ENCODE data around the gene GTF2I. TPM values are rescaled to one million over a fixed set of nuclear protein-coding genes. Genes with fewer than 3 reads are reported as not detected.
"Not testable (repeated sequence)": the region's sequence is repeated elsewhere in the genome, so short reads cannot be mapped to it uniquely, and the experiment has no call there.

The GTF2I gene
- total RNA-seq, 1 donor from 2014 or later, result 399 TPM

- peak; percentile 78 for DNase-seq (ENCODE audit: low read depth)
These were observed 454 bp upstream of the GTF2I start for GRCh38 chr7:74656837-74657691.

GRCh38 chr7:74658178-74659004 is 873 bp downstream of the GTF2I start:
- peak; percentile 70 for DNase-seq (ENCODE audit: low read depth)

DNA sequence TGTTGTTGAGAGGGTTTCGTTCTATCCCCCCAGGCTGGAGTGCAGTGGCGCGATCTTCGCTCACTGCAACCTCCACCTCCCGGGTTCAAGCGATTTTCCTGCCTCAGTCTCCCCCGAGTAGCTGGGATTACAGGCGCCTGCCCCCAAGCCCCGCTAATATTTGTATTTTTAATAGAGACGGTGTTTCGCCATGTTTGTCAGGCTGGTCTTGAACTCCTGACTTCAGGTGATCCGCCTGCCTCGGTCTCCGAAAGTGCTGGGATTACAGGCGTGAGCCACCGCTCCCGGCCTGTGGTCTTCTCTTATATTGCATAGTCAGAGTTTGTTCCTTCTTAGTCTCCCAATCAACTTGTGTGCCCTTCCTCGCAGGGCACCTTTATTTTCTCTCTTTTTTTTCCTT is 2.7 kb downstream of the GTF2I start:
- DNase-seq (ENCODE audit: low read depth), result not testable (repeated sequence)

DNA sequence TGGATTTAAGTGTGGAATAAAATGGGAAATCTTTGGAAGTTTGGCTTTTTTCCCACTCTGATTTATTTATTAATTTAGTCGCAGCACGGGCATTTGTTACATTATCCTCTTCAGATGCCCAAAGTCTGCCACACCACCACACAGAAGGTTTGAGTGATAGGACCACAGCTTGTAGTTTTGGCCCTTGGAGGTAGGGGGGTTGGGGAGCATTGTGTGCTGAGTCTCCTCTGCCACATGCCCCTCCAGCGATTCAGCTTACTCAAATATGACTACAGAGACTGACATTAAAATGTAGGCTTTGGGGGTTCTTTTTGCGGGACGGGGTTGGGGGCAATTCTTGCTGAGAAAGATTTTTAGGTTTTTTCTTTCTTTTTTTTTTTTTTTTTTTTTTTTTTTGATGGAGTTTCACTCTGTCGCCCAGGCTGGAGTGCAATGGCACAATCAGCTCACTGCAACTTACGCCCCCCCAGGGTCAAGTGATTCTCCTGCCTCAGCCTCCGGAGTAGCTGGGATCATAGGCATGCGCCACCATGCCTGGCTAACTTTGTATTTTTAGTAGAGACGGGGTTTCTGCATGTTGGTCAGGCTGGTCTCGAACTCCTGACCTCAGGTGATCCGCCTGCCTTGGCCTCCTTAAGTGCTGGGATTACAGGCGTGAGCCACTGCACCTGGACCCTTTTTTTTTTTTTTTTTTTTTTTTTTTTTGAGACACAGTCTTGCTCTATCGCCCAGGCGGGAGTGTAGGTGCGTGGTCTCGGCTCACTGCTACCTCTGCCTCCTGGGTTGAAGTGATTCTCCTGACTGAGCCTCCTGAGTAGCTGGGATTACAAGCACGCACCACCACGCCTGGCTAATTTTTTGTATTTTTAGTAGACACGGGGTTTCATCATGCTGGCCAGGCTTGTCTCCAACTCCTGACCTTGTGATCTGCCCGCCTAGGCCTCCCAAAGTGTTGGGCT is 4.6 kb downstream of the GTF2I start:
- not testable (repeated sequence) for DNase-seq (ENCODE audit: low read depth)

DNA sequence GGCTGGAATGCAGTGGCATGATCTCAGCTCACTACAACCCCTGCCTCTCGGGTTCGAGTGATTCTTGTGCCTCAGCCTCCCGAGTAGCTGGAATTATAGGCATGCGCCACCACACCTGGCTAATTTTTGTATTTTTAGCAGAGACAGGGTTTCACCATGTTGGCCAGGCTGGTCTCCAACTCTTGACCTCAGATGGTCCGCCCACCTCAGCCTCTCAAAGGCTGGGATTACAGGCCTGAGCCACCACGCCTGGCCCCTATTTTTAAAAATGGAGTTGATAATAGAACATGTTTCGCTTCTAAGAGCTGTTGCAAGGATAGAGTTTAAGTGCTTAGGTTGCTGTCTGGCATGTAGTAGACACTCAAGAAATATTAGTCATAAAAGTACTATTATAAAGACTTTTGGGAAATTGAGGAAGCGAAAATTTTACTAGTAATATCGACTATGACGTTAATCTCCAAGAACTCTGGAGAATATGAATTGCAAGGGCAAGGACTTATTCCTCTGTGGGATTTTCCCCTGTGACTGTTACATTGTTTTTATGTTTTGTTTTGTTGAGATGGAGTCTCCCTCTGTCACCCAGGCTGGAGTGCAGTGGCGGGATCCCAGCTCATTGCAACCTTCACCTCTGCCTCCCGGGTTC is 7.9 kb downstream of the GTF2I start:
- DNase-seq (ENCODE audit: low read depth), result no peak

DNA sequence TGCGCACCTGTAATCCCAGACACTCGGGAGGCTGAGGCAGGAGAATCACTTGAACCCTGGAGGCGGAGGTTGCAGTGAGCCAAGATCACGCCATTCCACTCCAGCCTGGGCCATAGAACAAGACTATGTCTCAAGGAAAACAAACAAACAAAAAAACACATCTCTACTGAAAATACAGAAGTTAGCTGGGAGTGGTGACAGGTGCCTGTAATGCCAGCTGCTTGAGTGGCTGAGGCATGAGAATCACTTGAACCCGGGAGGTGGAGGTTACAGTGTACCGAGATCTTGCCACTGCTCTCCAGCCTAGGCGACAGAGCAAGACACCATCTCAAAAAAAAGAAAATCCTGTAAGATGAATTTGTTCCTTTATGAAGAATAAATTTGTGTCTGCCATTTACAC is 9.5 kb downstream of the GTF2I start:
- DNase-seq (ENCODE audit: low read depth), result not testable (repeated sequence)

DNA sequence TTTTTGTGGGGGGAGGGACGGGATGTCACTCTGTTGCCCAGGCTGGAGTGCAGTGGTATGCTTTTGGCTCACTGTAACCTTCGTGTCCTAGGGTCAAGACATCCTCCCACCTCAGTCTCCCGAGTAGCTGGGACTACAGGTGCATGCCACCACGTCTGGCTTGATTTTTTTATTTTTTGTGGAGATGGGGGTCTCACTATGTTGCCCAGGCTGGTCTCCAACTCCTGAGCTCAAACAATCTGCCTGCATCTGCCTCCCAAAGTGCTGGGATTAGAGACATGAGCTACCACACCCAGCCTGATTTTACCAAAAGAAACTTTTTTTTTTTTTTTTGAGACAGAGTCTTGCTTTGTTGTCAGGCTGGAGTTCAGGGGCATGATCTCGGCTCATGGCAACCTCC is 10.0 kb downstream of the GTF2I start:
- DNase-seq (ENCODE audit: low read depth), result not testable (repeated sequence)

DNA sequence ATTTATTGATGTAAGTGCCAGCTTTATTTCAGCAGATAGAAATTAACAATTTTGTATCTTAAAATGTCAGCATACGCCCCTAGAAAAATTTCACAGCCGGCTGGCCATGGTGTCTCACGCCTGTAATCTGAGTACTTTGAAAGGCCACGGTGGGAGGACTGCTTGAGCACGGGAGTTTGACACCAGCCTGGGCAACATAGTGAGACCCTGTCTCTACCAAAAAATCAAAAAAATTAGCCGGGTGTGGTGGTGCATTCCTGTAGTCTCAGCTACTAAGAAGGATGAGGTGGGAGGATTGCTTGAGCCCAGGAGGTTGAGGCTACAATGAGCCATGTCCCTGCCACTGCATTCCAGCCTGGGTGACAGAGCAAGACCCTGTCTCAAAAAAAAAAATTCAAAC is 14.1 kb downstream of the GTF2I start:
- no peak for DNase-seq (ENCODE audit: low read depth)

GRCh38 chr7:74672343-74672915 is 14.9 kb downstream of the GTF2I start:
- no peak for DNase-seq (ENCODE audit: low read depth)

GRCh38 chr7:74674166-74674565 is 16.6 kb downstream of the GTF2I start:
- DNase-seq (ENCODE audit: low read depth), result no peak

- no peak for DNase-seq (ENCODE audit: low read depth)
These were observed 25.3 kb downstream of the GTF2I start for GRCh38 chr7:74682829-74683228.

GRCh38 chr7:74683799-74684198 is 26.3 kb downstream of the GTF2I start:
- DNase-seq (ENCODE audit: low read depth), result no peak

- DNase-seq (ENCODE audit: low read depth), result no peak
These were observed 27.0 kb downstream of the GTF2I start for GRCh38 chr7:74684473-74684872.

DNA sequence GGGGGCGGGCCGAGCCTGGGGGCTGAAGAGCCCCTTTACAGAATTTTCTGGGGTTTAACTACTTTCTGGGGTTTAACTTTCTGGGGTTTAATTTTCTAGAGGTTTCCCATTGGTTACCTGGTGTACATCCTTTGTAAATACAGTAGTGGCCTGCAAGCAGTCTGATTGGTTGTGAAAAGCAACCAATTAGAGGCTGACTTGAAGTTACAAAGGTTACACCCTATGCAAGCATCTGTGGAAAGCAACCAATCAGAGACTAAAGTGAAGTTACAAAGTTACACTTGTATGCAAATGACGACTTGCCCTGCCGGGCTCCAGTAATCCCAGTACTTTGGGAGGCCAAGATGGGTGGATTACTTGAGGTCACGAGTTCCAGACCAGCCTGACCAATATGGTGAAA is 27.4 kb downstream of the GTF2I start:
- DNase-seq (ENCODE audit: low read depth), result no peak

DNA sequence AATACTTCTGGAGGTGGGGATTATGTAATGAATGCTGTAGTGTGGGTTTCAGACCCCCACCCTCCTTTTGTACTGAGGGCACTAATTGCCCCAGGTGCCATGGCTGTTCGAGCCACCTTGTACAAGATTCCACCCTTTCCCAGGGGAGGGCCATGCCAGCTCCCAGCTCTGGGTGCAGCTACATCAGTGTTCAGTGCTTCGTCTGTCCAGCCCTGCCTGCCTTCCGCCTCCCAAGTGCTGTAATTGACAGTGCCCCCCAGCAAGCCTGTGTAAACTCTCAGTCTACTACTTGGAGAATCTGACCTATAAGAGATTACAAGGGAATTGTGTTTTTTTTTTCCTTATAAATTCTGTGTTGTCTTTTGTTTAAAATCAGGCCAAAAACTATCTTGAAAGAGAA is 33.0 kb downstream of the GTF2I start:
- DNase-seq (ENCODE audit: low read depth), result no peak

DNA sequence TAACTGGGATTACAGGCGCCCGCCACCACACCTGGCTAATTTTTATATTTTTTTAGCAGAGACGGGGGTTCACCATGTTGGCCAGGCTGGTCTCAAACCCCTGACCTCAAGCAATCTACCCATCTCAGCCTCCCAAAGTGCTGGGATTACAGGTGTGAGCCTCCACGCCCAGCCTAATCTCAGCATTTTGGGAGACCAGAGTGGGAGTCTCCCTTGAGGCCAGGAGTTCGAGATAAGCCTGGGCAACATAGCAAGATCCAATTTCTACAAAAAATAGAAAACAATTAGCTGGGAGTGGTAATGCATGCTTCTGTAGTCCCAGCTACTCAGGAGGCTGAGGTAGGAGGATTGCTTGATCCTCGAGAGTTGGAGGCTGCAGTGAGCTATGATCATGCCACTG is 46.9 kb downstream of the GTF2I start:
- not testable (repeated sequence) for DNase-seq (ENCODE audit: low read depth)

- DNase-seq (ENCODE audit: low read depth), result no peak
These were observed 49.7 kb downstream of the GTF2I start for GRCh38 chr7:74707238-74707637.

- DNase-seq (ENCODE audit: low read depth), result no peak
These were observed 51.2 kb downstream of the GTF2I start for GRCh38 chr7:74708569-74709275.

GRCh38 chr7:74709880-74710671 is 52.6 kb downstream of the GTF2I start:
- DNase-seq (ENCODE audit: low read depth), result no peak
